GM23248 (cell line): Measurements from ENCODE around the gene VPS54. TPM values are rescaled to one million over a fixed set of nuclear protein-coding genes. Genes with fewer than 3 reads are reported as not detected.

Experiments
- DNase-seq: peaks from one replicate; pipeline ENCODE4 v3.0.0-alpha.2; 2015
- H2AFZ ChIP-seq: fragments of 200-600 bp; sonication (generic); 2 replicates; pipeline ENCODE4 v1.6.1; 2016; ENCODE audit warnings: antibody characterized with exemption
- H3F3A ChIP-seq: fragments of 200-600 bp; sonication (generic); 2 replicates; pipeline ENCODE4 v1.6.1; 2016; ENCODE audit warnings: mild to moderate bottlenecking, antibody characterized with exemption, mixed run types; ENCODE audit not compliant: insufficient read depth
- H3K27ac ChIP-seq: fragments of 200-600 bp; sonication (generic); 2 replicates; pipeline ENCODE4 v1.5.1; 2016; ENCODE audit warnings: mild to moderate bottlenecking
- H3K27me3 ChIP-seq: fragments of 200-600 bp; sonication (generic); replicated peaks from 2 replicates; pipeline ENCODE4 v1.6.1; 2016; ENCODE audit warnings: mild to moderate bottlenecking; ENCODE audit not compliant: insufficient read depth
- H3K36me3 ChIP-seq: fragments of 200-600 bp; sonication (generic); 2 replicates; pipeline ENCODE4 v1.6.1; 2016; ENCODE audit warnings: low read depth, mild to moderate bottlenecking
- H3K4me1 ChIP-seq: fragments of 200-600 bp; sonication (generic); 2 replicates; pipeline ENCODE4 v1.6.1; 2016; ENCODE audit warnings: mild to moderate bottlenecking; ENCODE audit not compliant: insufficient read depth
- H3K4me2 ChIP-seq: fragments of 200-600 bp; sonication (generic); one replicate; pipeline ENCODE4 v1.6.1; 2016; ENCODE audit warnings: mild to moderate bottlenecking; ENCODE audit not compliant: unreplicated experiment
- H3K4me3 ChIP-seq: fragments of 200-600 bp; sonication (generic); 2 replicates; pipeline ENCODE4 v1.5.1; 2016; ENCODE audit warnings: mild to moderate bottlenecking
- H3K79me2 ChIP-seq: fragments of 200-600 bp; sonication (generic); 2 replicates; pipeline ENCODE4 v1.6.1; 2016; ENCODE audit warnings: mild to moderate bottlenecking; ENCODE audit not compliant: insufficient read depth
- H3K9ac ChIP-seq: fragments of 200-600 bp; sonication (generic); 2 replicates; pipeline ENCODE4 v1.6.1; 2016; ENCODE audit warnings: mild to moderate bottlenecking
- H3K9me2 ChIP-seq: fragments of 200-600 bp; sonication (generic); 2 replicates; pipeline ENCODE4 v1.6.1; 2016; ENCODE audit warnings: mixed run types, mild to moderate bottlenecking, moderate library complexity; ENCODE audit not compliant: insufficient read depth
- H3K9me3 ChIP-seq: fragments of 200-600 bp; sonication (generic); one replicate; pipeline ENCODE4 v1.6.1; 2017; ENCODE audit warnings: low read depth
- H4K20me1 ChIP-seq: fragments of 200-600 bp; sonication (generic); 2 replicates; pipeline ENCODE4 v1.6.0; 2016; ENCODE audit not compliant: insufficient read depth
- EZH2 ChIP-seq: fragments of 200-600 bp; sonication (generic); IDR thresholded peaks from 2 replicates; pipeline ENCODE4 v1.6.1; 2018; ENCODE audit warnings: antibody characterized with exemption, mild to moderate bottlenecking; ENCODE audit not compliant: insufficient read depth, poor library complexity, severe bottlenecking
- EZH2phosphoT487 ChIP-seq: fragments of 200-600 bp; sonication (generic); IDR thresholded peaks from 2 replicates; pipeline ENCODE4 v1.6.1; 2018; ENCODE audit warnings: antibody characterized with exemption, moderate library complexity, mild to moderate bottlenecking, low read depth; ENCODE audit not compliant: insufficient read depth
- WGBS, 2 experiments: methylation state at CpG; one replicate each; pipeline ENCODE4 v1.1.6; 2015 to 2017; ENCODE audit warnings: low lambda C conversion rate in 2 of 2, low coverage in 1 of 2; ENCODE audit errors: missing lambda C conversion rate in 2 of 2; 5-methylcytosine and 5-hydroxymethylcytosine counted together
- in situ Hi-C: fragments of 300-500 bp; cut with MboI; formaldehyde crosslinking; loops from 2 replicates; pipeline ENCODE4 v1.15.0; 2020
- polyA plus RNA-seq: library from polyadenylated mRNA; unstranded; fragments of >200 nt; fragmentation: Nextera tagmentation; extraction: Ambion mirVana; gene quantifications from 2 replicates; pipeline ENCODE4 v1.2.1, GENCODE V29; 2016
- total RNA-seq: library from RNA; depleted of rRNA; stranded (reverse); fragments of >200 nt; shearing (Covaris generic); gene quantifications from 2 replicates; pipeline ENCODE4 v1.2.3, GENCODE V29; 2014

VPS54 gene
- total and polyA plus RNA-seq, 2 experiments from 2014 or later = 6.5 to 12.9 TPM

- peaks cover 14% of the 10 kb centered on the region; the same call in 1 of the 2 replicates for H3K4me1 ChIP-seq
- no peaks in the 10 kb centered on the region for H4K20me1 ChIP-seq
- in situ Hi-C loops = no loop called here
- 85 to 92% methylated on average over 1 of the region's 1 CpG for WGBS, 2 experiments
- H3K27me3 ChIP-seq = no peaks in the 10 kb centered on the region
- TF ChIP-seq EZH2phosphoT487 (no peak), EZH2 (no peak)
- H3K9ac ChIP-seq = no peak overlapping the region
- H3K27ac ChIP-seq = no peak overlapping the region
- no peak overlapping the region for H3K4me3 ChIP-seq
- H3F3A ChIP-seq = peaks cover 11% of the 10 kb centered on the region
- no peaks in the 10 kb centered on the region for H3K9me3 ChIP-seq
- H3K9me2 ChIP-seq = no peaks in the 10 kb centered on the region
- H3K36me3 ChIP-seq = no peaks in the 10 kb centered on the region
- peaks cover 88% of the 10 kb centered on the region for H3K79me2 ChIP-seq
- no peak for DNase-seq
- H3K4me2 ChIP-seq = no peak overlapping the region
- H2AFZ ChIP-seq = no peak overlapping the region
These were observed 4.6 kb downstream of the VPS54 start for GRCh38 chr2:64014628-64015027.

- Histone ChIP-seq H3K27me3 (no peaks in the 10 kb centered on the region), H3K9ac (no peak overlapping the region), H3K4me3 (no peak overlapping the region), H2AFZ (no peak overlapping the region), H3K79me2 (peaks cover 99% of the 10 kb centered on the region), H3K9me3 (no peaks in the 10 kb centered on the region), H3K9me2 (no peaks in the 10 kb centered on the region), H3K4me2 (no peak overlapping the region), H3K27ac (no peak overlapping the region), H3K4me1 (peaks cover 14% of the 10 kb centered on the region; the same call in 1 of the 2 replicates), H3K36me3 (no peaks in the 10 kb centered on the region), H3F3A (peaks cover 5% of the 10 kb centered on the region), H4K20me1 (no peaks in the 10 kb centered on the region; the same call in 1 of the 2 replicates)
- in situ Hi-C loops = no loop called here
- 96 to 99% methylated on average over 2 of the region's 2 CpGs for WGBS, 2 experiments
- TF ChIP-seq EZH2 (no peak), EZH2phosphoT487 (no peak)
- DNase-seq = no peak
These were observed 6.2 kb downstream of the VPS54 start for GRCh38 chr2:64013053-64013452.

- peaks cover 99% of the 10 kb centered on the region for H3K79me2 ChIP-seq
- no peak overlapping the region for H3K9ac ChIP-seq
- no peaks in the 10 kb centered on the region for H3F3A ChIP-seq
- H3K9me2 ChIP-seq = no peaks in the 10 kb centered on the region
- no peak for TF ChIP-seq EZH2phosphoT487
- no peak for TF ChIP-seq EZH2
- no peaks in the 10 kb centered on the region; the same call in 1 of the 2 replicates for H4K20me1 ChIP-seq
- H3K4me2 ChIP-seq = no peak overlapping the region
- H3K4me1 ChIP-seq = peaks cover 10% of the 10 kb centered on the region; the same call in 1 of the 2 replicates
- H3K27ac ChIP-seq = no peak overlapping the region
- no peak for DNase-seq
- H3K4me3 ChIP-seq = no peak overlapping the region
- no peaks in the 10 kb centered on the region for H3K27me3 ChIP-seq
- in situ Hi-C loops = no loop called here
- no peaks in the 10 kb centered on the region for H3K9me3 ChIP-seq
- WGBS, 2 experiments = 42% methylated on average over 2 of the region's 2 CpGs
- H3K36me3 ChIP-seq = no peaks in the 10 kb centered on the region
- H2AFZ ChIP-seq = no peak overlapping the region
These were observed 7.1 kb downstream of the VPS54 start for GRCh38 chr2:64012115-64012514.

GRCh38 chr2:64008434-64009009 lies 10.7 kb downstream of the VPS54 start:
- H2AFZ ChIP-seq = no peak overlapping the region
- H4K20me1 ChIP-seq = no peaks in the 10 kb centered on the region; the same call in 1 of the 2 replicates
- H3K27ac ChIP-seq = no peak overlapping the region
- H3K4me2 ChIP-seq = no peak overlapping the region
- H3K36me3 ChIP-seq = no peaks in the 10 kb centered on the region
- no peak overlapping the region for H3K9ac ChIP-seq
- no peaks in the 10 kb centered on the region for H3F3A ChIP-seq
- 95 to 100% methylated on average over 4 of the region's 4 CpGs for WGBS, 2 experiments
- no peaks in the 10 kb centered on the region for H3K9me3 ChIP-seq
- no peaks in the 10 kb centered on the region for H3K27me3 ChIP-seq
- no peak overlapping the region for H3K4me3 ChIP-seq
- H3K9me2 ChIP-seq = no peaks in the 10 kb centered on the region
- no peak for DNase-seq
- no peak for TF ChIP-seq EZH2phosphoT487
- no peak for TF ChIP-seq EZH2
- in situ Hi-C loops = no loop called here
- H3K4me1 ChIP-seq = no peaks in the 10 kb centered on the region
- H3K79me2 ChIP-seq = peaks cover 99% of the 10 kb centered on the region

- peaks cover 100% of the 10 kb centered on the region for H3K79me2 ChIP-seq
- WGBS, 2 experiments = 78 to 85% methylated on average over 7 of the region's 7 CpGs
- no peak for TF ChIP-seq EZH2
- TF ChIP-seq EZH2phosphoT487 = no peak
These were observed 11.3 kb downstream of the VPS54 start for GRCh38 chr2:64007924-64008323.

More at GRCh38 chr2:64007924-64008323, 11.3 kb downstream of the VPS54 start:
- no peaks in the 10 kb centered on the region for H3K36me3 ChIP-seq
- H3K9me3 ChIP-seq = no peaks in the 10 kb centered on the region
- no peaks in the 10 kb centered on the region for H3K4me1 ChIP-seq
- H2AFZ ChIP-seq = no peak overlapping the region
- no peaks in the 10 kb centered on the region for H3K9me2 ChIP-seq
- H4K20me1 ChIP-seq = peaks cover 2% of the 10 kb centered on the region; the same call in 1 of the 2 replicates
- H3K4me3 ChIP-seq = no peak overlapping the region
- DNase-seq = no peak
- H3F3A ChIP-seq = no peaks in the 10 kb centered on the region
- no peak overlapping the region for H3K4me2 ChIP-seq
- no peaks in the 10 kb centered on the region for H3K27me3 ChIP-seq
- in situ Hi-C loops = no loop called here
- no peak overlapping the region for H3K27ac ChIP-seq
- H3K9ac ChIP-seq = no peak overlapping the region
